Loucy (cell line): ENCODE data around the gene ZDHHC13.
A peak's percentile ranks its signal among the peaks of the same experiment; 100 is the strongest.

Experiments used
- H2AFZ ChIP-seq: fragments of 200-600 bp; sonication (generic); 2 replicates; pipeline ENCODE4 v1.6.0; 2016; ENCODE audit warnings: antibody characterized with exemption, mild to moderate bottlenecking, low read length, moderate library complexity
- H3F3A ChIP-seq: fragments of 200-600 bp; 2 replicates; pipeline ENCODE4 v1.6.0; 2016; ENCODE audit warnings: antibody characterized with exemption, low read depth, mild to moderate bottlenecking
- H3K27me3 ChIP-seq: fragments of 200-600 bp; sonication (generic); 2 replicates; pipeline ENCODE4 v1.6.1; 2014; ENCODE audit warnings: low read length, mild to moderate bottlenecking; ENCODE audit not compliant: insufficient read depth, poor library complexity, severe bottlenecking
- H3K36me3 ChIP-seq: fragments of 200-600 bp; sonication (generic); 2 replicates; pipeline ENCODE4 v1.6.1; 2016; ENCODE audit warnings: low read length; ENCODE audit not compliant: insufficient read depth
- H3K4me1 ChIP-seq: fragments of 200-600 bp; sonication (generic); 2 replicates; pipeline ENCODE4 v1.5.1; 2014; ENCODE audit warnings: low read length, mild to moderate bottlenecking; ENCODE audit not compliant: insufficient read depth, poor library complexity, severe bottlenecking
- H3K4me2 ChIP-seq: fragments of 200-600 bp; sonication (generic); 2 replicates; pipeline ENCODE4 v1.6.0; 2014; ENCODE audit warnings: antibody characterized with exemption, low read length, low read depth, mild to moderate bottlenecking; ENCODE audit not compliant: poor library complexity, severe bottlenecking
- H3K4me3 ChIP-seq: fragments of 200-600 bp; sonication (generic); 2 replicates; pipeline ENCODE4 v1.5.1; 2014; ENCODE audit warnings: low read length, mild to moderate bottlenecking, mixed read lengths; ENCODE audit not compliant: poor library complexity, severe bottlenecking
- H3K79me2 ChIP-seq: fragments of 200-600 bp; sonication (generic); 2 replicates; pipeline ENCODE4 v1.6.1; 2014; ENCODE audit warnings: low read length; ENCODE audit not compliant: insufficient read depth
- H3K9ac ChIP-seq: fragments of 200-600 bp; sonication (generic); 2 replicates; pipeline ENCODE4 v1.6.0; 2014; ENCODE audit warnings: mild to moderate bottlenecking, low read depth, low read length, moderate library complexity; ENCODE audit not compliant: poor library complexity, severe bottlenecking
- H3K9me2 ChIP-seq: fragments of 200-600 bp; sonication (generic); replicated peaks from 2 replicates; pipeline ENCODE4 v1.6.1; 2016; ENCODE audit warnings: low read depth, low read length, mixed read lengths
- H3K9me3 ChIP-seq: fragments of 200-600 bp; sonication (generic); 2 replicates; pipeline ENCODE4 v1.6.1; 2014; ENCODE audit warnings: mild to moderate bottlenecking, antibody characterized with exemption, low read length, low read depth; ENCODE audit not compliant: insufficient read depth
- H4K20me1 ChIP-seq: fragments of 200-600 bp; sonication (generic); 2 replicates; pipeline ENCODE4 v1.6.0; 2014; ENCODE audit warnings: antibody characterized with exemption, low read length, mild to moderate bottlenecking; ENCODE audit not compliant: insufficient read depth, poor library complexity, severe bottlenecking
- EZH2phosphoT487 ChIP-seq: fragments of 200-600 bp; IDR thresholded peaks from 2 replicates; pipeline ENCODE4 v1.6.1; 2018; ENCODE audit warnings: antibody characterized with exemption, mild to moderate bottlenecking, moderate library complexity, borderline replicate concordance
- TF ChIP-seq, protein P1 (sequence below): fragments of 200-600 bp; sonication (generic); conservative IDR thresholded peaks from 2 replicates; pipeline ENCODE4 v1.5.1; 2014; ENCODE audit warnings: mild to moderate bottlenecking, antibody characterized with exemption, low read length

ZDHHC13 gene

DNA sequence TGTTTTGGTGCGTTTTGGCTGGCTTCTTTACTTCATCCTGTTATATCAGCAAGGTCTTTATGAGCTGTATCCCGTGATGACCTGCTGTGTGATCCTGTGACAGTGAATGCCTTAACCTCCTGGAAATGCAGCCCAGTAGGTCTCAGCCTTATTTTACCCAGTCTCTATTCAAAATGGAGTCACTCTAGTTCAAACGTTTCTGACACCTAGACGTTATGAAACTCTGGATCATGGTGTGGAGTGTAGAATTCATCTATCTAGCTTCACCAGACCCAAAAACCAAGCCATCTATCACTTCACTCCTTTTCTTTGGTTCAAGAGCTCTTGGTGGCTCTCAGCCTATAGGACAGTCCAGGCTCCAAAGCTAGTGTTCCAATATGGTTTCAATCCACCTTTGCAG is 28.2 kb upstream of the ZDHHC13 start:
- Histone ChIP-seq H3K9ac (no peak overlapping the region), H3K36me3 (no peaks in the 10 kb centered on the region), H3K9me3 (no peaks in the 10 kb centered on the region), H4K20me1 (no peaks in the 10 kb centered on the region), H3F3A (no peaks in the 10 kb centered on the region), H3K4me1 (peaks cover 4% of the 10 kb centered on the region), H3K79me2 (no peaks in the 10 kb centered on the region), H3K4me3 (no peak overlapping the region), H3K9me2 (no peaks in the 10 kb centered on the region), H3K27me3 (no peaks in the 10 kb centered on the region), H2AFZ (no peak overlapping the region), H3K4me2 (no peak overlapping the region)
- TF ChIP-seq, protein P1, sequence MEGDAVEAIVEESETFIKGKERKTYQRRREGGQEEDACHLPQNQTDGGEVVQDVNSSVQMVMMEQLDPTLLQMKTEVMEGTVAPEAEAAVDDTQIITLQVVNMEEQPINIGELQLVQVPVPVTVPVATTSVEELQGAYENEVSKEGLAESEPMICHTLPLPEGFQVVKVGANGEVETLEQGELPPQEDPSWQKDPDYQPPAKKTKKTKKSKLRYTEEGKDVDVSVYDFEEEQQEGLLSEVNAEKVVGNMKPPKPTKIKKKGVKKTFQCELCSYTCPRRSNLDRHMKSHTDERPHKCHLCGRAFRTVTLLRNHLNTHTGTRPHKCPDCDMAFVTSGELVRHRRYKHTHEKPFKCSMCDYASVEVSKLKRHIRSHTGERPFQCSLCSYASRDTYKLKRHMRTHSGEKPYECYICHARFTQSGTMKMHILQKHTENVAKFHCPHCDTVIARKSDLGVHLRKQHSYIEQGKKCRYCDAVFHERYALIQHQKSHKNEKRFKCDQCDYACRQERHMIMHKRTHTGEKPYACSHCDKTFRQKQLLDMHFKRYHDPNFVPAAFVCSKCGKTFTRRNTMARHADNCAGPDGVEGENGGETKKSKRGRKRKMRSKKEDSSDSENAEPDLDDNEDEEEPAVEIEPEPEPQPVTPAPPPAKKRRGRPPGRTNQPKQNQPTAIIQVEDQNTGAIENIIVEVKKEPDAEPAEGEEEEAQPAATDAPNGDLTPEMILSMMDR: no peak
- TF ChIP-seq EZH2phosphoT487: no peak

DNA sequence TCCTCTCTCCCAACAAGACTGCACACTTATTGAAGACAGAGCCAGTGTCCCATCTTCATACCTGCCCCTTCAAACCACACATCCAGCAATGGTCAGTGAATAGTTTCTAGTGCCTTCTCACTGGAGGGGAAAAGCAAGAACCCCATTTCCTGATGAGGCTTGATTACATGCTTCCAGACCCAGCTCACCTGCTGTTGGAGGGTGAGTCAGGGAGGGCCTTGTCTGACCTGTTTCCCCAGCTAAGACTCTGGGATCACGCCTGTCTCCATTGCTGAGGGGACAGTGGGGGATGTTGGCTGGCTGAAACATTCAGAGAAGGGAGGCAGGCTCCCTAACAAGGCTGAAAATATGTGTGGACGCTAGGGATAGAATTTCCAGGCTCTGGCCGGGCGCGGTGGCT is 27.5 kb upstream of the ZDHHC13 start:
- Histone ChIP-seq H3F3A (no peaks in the 10 kb centered on the region), H3K9ac (no peak overlapping the region), H3K4me1 (peaks cover 4% of the 10 kb centered on the region), H3K27me3 (no peaks in the 10 kb centered on the region), H3K9me2 (no peaks in the 10 kb centered on the region), H3K9me3 (no peaks in the 10 kb centered on the region), H3K79me2 (no peaks in the 10 kb centered on the region), H4K20me1 (no peaks in the 10 kb centered on the region), H3K36me3 (no peaks in the 10 kb centered on the region), H3K4me3 (no peak overlapping the region), H2AFZ (no peak overlapping the region), H3K4me2 (no peak overlapping the region)
- TF ChIP-seq EZH2phosphoT487: no peak
- TF ChIP-seq, protein P1: no peak

DNA sequence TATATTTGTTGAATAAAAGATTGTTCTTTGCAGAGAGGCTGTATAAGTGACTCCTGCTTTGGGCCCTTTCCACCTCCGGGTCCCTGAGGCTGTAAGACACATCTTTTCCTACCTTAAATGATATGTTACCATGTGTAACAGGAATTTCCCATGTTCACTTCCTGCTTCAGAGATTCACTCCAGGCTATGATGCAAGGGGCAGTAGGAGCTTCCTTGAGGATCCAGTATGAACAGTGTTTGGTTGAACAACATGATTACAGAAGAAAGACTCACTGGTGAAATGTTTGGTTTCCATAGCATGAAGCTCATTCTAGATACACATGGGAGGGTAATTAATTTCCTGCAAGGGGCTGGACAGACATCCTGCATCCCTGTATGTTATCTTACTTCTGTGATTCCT is 25.6 kb upstream of the ZDHHC13 start:
- no peaks in the 10 kb centered on the region for H3K79me2 ChIP-seq
- no peaks in the 10 kb centered on the region for H4K20me1 ChIP-seq
- no peaks in the 10 kb centered on the region for H3K9me3 ChIP-seq
- no peaks in the 10 kb centered on the region for H3F3A ChIP-seq
- H3K4me1 ChIP-seq: peaks cover 4% of the 10 kb centered on the region
- no peak overlapping the region for H3K4me2 ChIP-seq
- H3K36me3 ChIP-seq: no peaks in the 10 kb centered on the region
- TF ChIP-seq EZH2phosphoT487: no peak
- TF ChIP-seq, protein P1: 0 out of 2 replicates have a peak, but pooled peaks have one; percentile 4
- H2AFZ ChIP-seq: peak overlapping the region; percentile 72
- no peak overlapping the region for H3K4me3 ChIP-seq
- no peaks in the 10 kb centered on the region for H3K9me2 ChIP-seq
- no peak overlapping the region for H3K9ac ChIP-seq
- H3K27me3 ChIP-seq: no peaks in the 10 kb centered on the region
